Thyroid gland (tissue), 4 donors: ENCODE measurements around the gene FAAP24.
"Not testable (repeated sequence)": the region's sequence is repeated elsewhere in the genome, so short reads cannot be mapped to it uniquely, and the experiment has no call there.

Source experiments
- CTCF ChIP-seq, 6 experiments: fragments of 200-600 bp in 3 of 6; fragments of 450-650 bp in 3 of 6; sonication (generic) in 3 of 6; IDR thresholded peaks; one replicate each; pipeline ENCODE4 v1.5.1; 2016 to 2019; ENCODE audit warnings: antibody characterized with exemption in 6 of 6, mild to moderate bottlenecking in 2 of 6, inconsistent platforms in 1 of 6, moderate library complexity in 1 of 6
- POLR2A ChIP-seq, 2 donors: fragments of 450-650 bp; IDR thresholded peaks; one replicate each; pipeline ENCODE4 v1.6.1; 2017; ENCODE audit warnings: antibody characterized with exemption in 2 of 2, mild to moderate bottlenecking in 2 of 2, moderate library complexity in 1 of 2

- TF ChIP-seq CTCF, POLR2A (IDR thresholded peaks at IDR 0.05): not testable (repeated sequence)
Observed at GRCh38 chr19:32997061-32997464, 25.0 kb downstream of the FAAP24 start.
